CD8-positive, alpha-beta memory T cell (primary cell): ENCODE results near the gene C5. TPM values are rescaled to one million over a fixed set of nuclear protein-coding genes. Genes with fewer than 3 reads are reported as not detected.
A peak's percentile ranks its signal among the peaks of the same experiment; 100 is the strongest.

Source experiments
- CTCF ChIA-PET: fragments of 350-600 bp; sonication (Branson Sonifier 250); formaldehyde crosslinking; loops from one replicate; lab custom pipeline; 2021; ENCODE audit warnings: antibody characterized with exemption; lab: Charles Lee
- POLR2A ChIA-PET: fragments of 350-600 bp; sonication (Branson Sonifier 250); formaldehyde crosslinking; loops from one replicate; lab custom pipeline; 2021; ENCODE audit warnings: antibody characterized with exemption; lab: Charles Lee
- DNase-seq, 5 donors: peaks; one replicate each; pipeline versions ENCODE4 v3.0.0 to v3.0.0-alpha.2; 2020 to 2022; ENCODE audit warnings: mixed read lengths in 1 of 5
- H3K27ac ChIP-seq: one replicate; pipeline ENCODE4 v1.7.0; 2013; ENCODE audit warnings: low read depth, mild to moderate bottlenecking, low read length, moderate library complexity
- H3K27me3 ChIP-seq: 2 replicates; pipeline ENCODE4 v1.7.0; 2013; ENCODE audit warnings: low read length, mild to moderate bottlenecking; ENCODE audit not compliant: insufficient read depth, poor library complexity, severe bottlenecking
- H3K36me3 ChIP-seq: 2 replicates; pipeline ENCODE4 v1.7.0; 2013; ENCODE audit warnings: mild to moderate bottlenecking, low read length, moderate library complexity; ENCODE audit not compliant: insufficient read depth
- H3K4me1 ChIP-seq: 2 replicates; pipeline ENCODE4 v1.7.0; 2013; ENCODE audit warnings: mild to moderate bottlenecking, low read length, moderate library complexity; ENCODE audit not compliant: insufficient read depth
- H3K4me3 ChIP-seq: 2 replicates; pipeline ENCODE4 v1.7.0; 2013; ENCODE audit warnings: mild to moderate bottlenecking, low read length
- H3K9me3 ChIP-seq: 2 replicates; pipeline ENCODE4 v1.7.0; 2013; ENCODE audit warnings: mild to moderate bottlenecking, low read length
- H3K27ac Mint-ChIP-seq, 8 donors: one replicate each; pipeline ENCODE4 v1.8.0; 2020 to 2021; ENCODE audit warnings: mixed read lengths in 8 of 8, mild to moderate bottlenecking in 6 of 8, inconsistent platforms in 3 of 8, moderate library complexity in 3 of 8
- H3K27me3 Mint-ChIP-seq, 2 donors: one replicate each; pipeline ENCODE4 v1.8.0; 2020 to 2021; ENCODE audit warnings: mixed read lengths in 2 of 2, mild to moderate bottlenecking in 1 of 2, moderate library complexity in 1 of 2
- H3K36me3 Mint-ChIP-seq, 3 donors: one replicate each; pipeline ENCODE4 v1.8.0; 2020 to 2021; ENCODE audit warnings: mixed read lengths in 3 of 3, inconsistent platforms in 1 of 3, mild to moderate bottlenecking in 1 of 3
- H3K4me1 Mint-ChIP-seq, 3 donors: one replicate each; pipeline ENCODE4 v1.8.0; 2020 to 2021; ENCODE audit warnings: mixed read lengths in 3 of 3, inconsistent platforms in 1 of 3, mild to moderate bottlenecking in 1 of 3
- H3K4me3 Mint-ChIP-seq, 7 donors: one replicate each; pipeline ENCODE4 v1.8.0; 2020 to 2021; ENCODE audit warnings: mixed read lengths in 7 of 7, mild to moderate bottlenecking in 6 of 7, moderate library complexity in 4 of 7, inconsistent platforms in 2 of 7
- H3K9me3 Mint-ChIP-seq, 5 donors: one replicate each; pipeline ENCODE4 v1.8.0; 2020 to 2022; ENCODE audit warnings: mixed read lengths in 5 of 5, mild to moderate bottlenecking in 3 of 5, moderate library complexity in 2 of 5, inconsistent platforms in 1 of 5
- polyA plus RNA-seq: library from polyadenylated mRNA; unstranded; fragments of 300-500 nt; fragmentation: Illumina TruSeq; gene quantifications from one replicate; pipeline ENCODE4 v1.2.3, GENCODE V29; 2021
- total RNA-seq, 2 experiments: library from RNA; stranded (reverse); gene quantifications; one replicate each; pipeline ENCODE4 v1.2.3, GENCODE V29; 2021

Gene C5
- total and polyA plus RNA-seq, 3 experiments from 2014 or later = 1.1 to 1.3 TPM; not detected in 1

- Histone ChIP-seq H3K9me3 (no peaks in the 10 kb centered on the region), H3K27ac (no peak overlapping the region), H3K36me3 (no peaks in the 10 kb centered on the region), H3K27me3 (no peaks in the 10 kb centered on the region), H3K4me3 (no peak overlapping the region), H3K4me1 (peaks cover 5% of the 10 kb centered on the region)
- CTCF ChIA-PET = no interaction called here
- no peak overlapping the region for H3K4me3 Mint-ChIP-seq
- H3K9me3 Mint-ChIP-seq = peaks cover 0 to 7% (median 0%) of the 10 kb centered on the region in 5 donors
- peaks cover 18 to 37% (median 23%) of the 10 kb centered on the region in 3 donors for H3K4me1 Mint-ChIP-seq
- DNase-seq = no peak
- H3K36me3 Mint-ChIP-seq = peaks cover 0 to 4% (median 0%) of the 10 kb centered on the region in 3 donors
- no peak overlapping the region for H3K27ac Mint-ChIP-seq
- POLR2A ChIA-PET = interaction anchor here (0.8 kb wide), 1 partner anchor 313 kb away, joined by 3 read pairs; no protein-coding TSS in a partner anchor
- no peaks in the 10 kb centered on the region for H3K27me3 Mint-ChIP-seq
Measured at GRCh38 chr9:121067640-121068039, 17.6 kb upstream of the C5 start.

DNA sequence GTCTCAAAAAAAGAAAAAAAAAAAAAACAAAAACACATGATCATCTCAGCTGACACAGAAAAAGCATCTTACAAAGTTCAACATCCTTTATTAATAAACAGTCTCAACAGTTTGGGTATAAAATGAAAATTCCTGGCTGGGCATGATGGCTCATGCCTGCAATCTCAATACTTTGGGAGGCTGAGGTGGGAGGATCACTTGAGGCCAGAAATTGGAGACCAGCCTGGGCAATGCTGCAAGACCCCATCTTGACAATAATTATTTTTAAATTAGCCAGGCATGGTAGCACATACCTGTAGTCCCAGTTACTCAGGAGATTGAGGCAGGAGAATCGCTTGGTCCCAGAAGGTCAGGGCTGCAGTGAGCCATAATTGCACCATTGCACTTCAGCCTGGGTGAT is 16.8 kb upstream of the C5 start:
- no peak overlapping the region for H3K4me3 Mint-ChIP-seq
- no peak for DNase-seq
- CTCF ChIA-PET = interaction anchor here (1.9 kb wide), 1 partner anchor 311 kb away, joined by 4 read pairs; no protein-coding TSS in a partner anchor
- Histone ChIP-seq H3K27me3 (no peaks in the 10 kb centered on the region), H3K9me3 (no peaks in the 10 kb centered on the region), H3K4me1 (no peaks in the 10 kb centered on the region), H3K4me3 (no peak overlapping the region), H3K27ac (no peak overlapping the region), H3K36me3 (no peaks in the 10 kb centered on the region)
- H3K4me1 Mint-ChIP-seq = peaks cover 20 to 38% (median 23%) of the 10 kb centered on the region in 3 donors
- H3K27me3 Mint-ChIP-seq = no peaks in the 10 kb centered on the region
- peaks cover 0 to 7% (median 0%) of the 10 kb centered on the region in 5 donors for H3K9me3 Mint-ChIP-seq
- H3K36me3 Mint-ChIP-seq = peaks cover 0 to 4% (median 0%) of the 10 kb centered on the region in 3 donors
- H3K27ac Mint-ChIP-seq = peak overlapping the region in 1 of 8 donors; percentile 79
- POLR2A ChIA-PET = interaction anchor here (0.6 to 0.8 kb wide), 3 partner anchors 135 to 313 kb away, joined by 3 to 4 read pairs (median 4); partner anchors contain the start of genes PSMD5 and RAB14

- DNase-seq = peak in 4 of 5 donors; percentile 10 to 49 (median 45)
Measured at GRCh38 chr9:121059998-121060636, 10.0 kb upstream of the C5 start.

GRCh38 chr9:121059513-121059912 is 9.4 kb upstream of the C5 start:
- no peaks in the 10 kb centered on the region for H3K27me3 Mint-ChIP-seq
- Histone ChIP-seq H3K4me3 (no peak overlapping the region), H3K27me3 (no peaks in the 10 kb centered on the region), H3K9me3 (no peaks in the 10 kb centered on the region), H3K27ac (no peak overlapping the region), H3K36me3 (no peaks in the 10 kb centered on the region), H3K4me1 (no peaks in the 10 kb centered on the region)
- DNase-seq = no peak
- no peak overlapping the region for H3K27ac Mint-ChIP-seq
- peaks cover 0 to 11% (median 0%) of the 10 kb centered on the region in 3 donors for H3K36me3 Mint-ChIP-seq
- peaks cover 16 to 23% (median 17%) of the 10 kb centered on the region in 3 donors for H3K4me1 Mint-ChIP-seq
- CTCF ChIA-PET = interaction anchor here (0.9 to 3.6 kb wide), 22 partner anchors 8 to 317 kb away, joined by 3 to 49 read pairs (median 4); partner anchors contain the start of genes C5, CNTRL and FBXW2
- POLR2A ChIA-PET = no interaction called here
- no peak overlapping the region for H3K4me3 Mint-ChIP-seq
- H3K9me3 Mint-ChIP-seq = peaks cover 4 to 9% (median 7%) of the 10 kb centered on the region in 5 donors

More at GRCh38 chr9:121059998-121060636, 10.0 kb upstream of the C5 start:
- CTCF ChIA-PET = interaction anchor here (0.7 to 3.6 kb wide), 26 partner anchors 8 to 318 kb away, joined by 3 to 49 read pairs (median 3); partner anchors contain the start of genes C5, CNTRL and FBXW2
- Mint-ChIP-seq H3K27me3 (no peaks in the 10 kb centered on the region), H3K4me3 (no peak overlapping the region), H3K27ac (no peak overlapping the region), H3K9me3 (peaks cover 4 to 9% (median 7%) of the 10 kb centered on the region in 5 donors), H3K36me3 (peaks cover 0 to 8% (median 0%) of the 10 kb centered on the region in 3 donors), H3K4me1 (peaks cover 16 to 23% (median 17%) of the 10 kb centered on the region in 3 donors)
- H3K27me3 ChIP-seq = no peaks in the 10 kb centered on the region
- no peak overlapping the region for H3K4me3 ChIP-seq
- no peaks in the 10 kb centered on the region for H3K36me3 ChIP-seq
- no peak overlapping the region for H3K27ac ChIP-seq
- H3K4me1 ChIP-seq = no peaks in the 10 kb centered on the region
- POLR2A ChIA-PET = interaction anchor here (0.7 kb wide), 1 partner anchor 287 kb away, joined by 3 read pairs; no protein-coding TSS in a partner anchor
- no peaks in the 10 kb centered on the region for H3K9me3 ChIP-seq

DNA sequence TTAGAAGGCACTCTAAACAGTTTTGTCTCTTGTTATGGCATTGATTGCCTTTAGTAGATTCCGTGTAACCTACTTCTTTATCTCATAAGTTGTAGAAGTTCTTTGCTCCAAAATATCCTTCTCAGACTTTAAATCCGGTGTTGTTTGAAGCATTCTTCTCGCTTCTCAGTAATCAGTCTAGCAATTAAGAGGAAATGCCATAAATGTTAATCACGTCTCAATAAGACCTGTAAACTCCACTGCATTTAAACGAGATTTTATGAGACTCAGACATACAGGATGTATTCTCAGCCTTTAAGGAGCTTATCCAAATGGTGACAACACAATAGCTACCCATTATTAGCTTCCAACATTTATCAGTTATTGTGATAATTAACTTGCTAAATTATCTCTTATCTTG is 7.7 kb upstream of the C5 start:
- Mint-ChIP-seq H3K27ac (no peak overlapping the region), H3K27me3 (no peaks in the 10 kb centered on the region), H3K9me3 (peaks cover 4 to 9% (median 7%) of the 10 kb centered on the region in 5 donors), H3K4me1 (peaks cover 11 to 16% (median 13%) of the 10 kb centered on the region in 3 donors), H3K36me3 (peaks cover 0 to 11% (median 0%) of the 10 kb centered on the region in 3 donors), H3K4me3 (no peak overlapping the region)
- Histone ChIP-seq H3K27ac (no peak overlapping the region), H3K4me1 (no peaks in the 10 kb centered on the region), H3K4me3 (no peak overlapping the region), H3K36me3 (no peaks in the 10 kb centered on the region), H3K27me3 (no peaks in the 10 kb centered on the region), H3K9me3 (no peaks in the 10 kb centered on the region)
- ChIA-PET POLR2A (no interaction called here), CTCF (interaction anchor here (0.7 to 3.2 kb wide), 3 partner anchors 14 to 302 kb away, joined by 3 to 24 read pairs (median 15); no protein-coding TSS in a partner anchor)
- DNase-seq = no peak

- Mint-ChIP-seq H3K27ac (no peak overlapping the region), H3K4me3 (no peak overlapping the region), H3K9me3 (peaks cover 4 to 9% (median 7%) of the 10 kb centered on the region in 5 donors), H3K27me3 (no peaks in the 10 kb centered on the region), H3K4me1 (peaks cover 2 to 6% (median 4%) of the 10 kb centered on the region in 3 donors), H3K36me3 (peaks cover 0 to 11% (median 0%) of the 10 kb centered on the region in 3 donors)
- ChIA-PET CTCF (interaction anchor here (1.0 to 1.3 kb wide), 3 partner anchors 9 to 300 kb away, joined by 3 to 4 read pairs (median 3); no protein-coding TSS in a partner anchor), POLR2A (no interaction called here)
- no peaks in the 10 kb centered on the region for H3K27me3 ChIP-seq
- H3K9me3 ChIP-seq = no peaks in the 10 kb centered on the region
- no peak overlapping the region for H3K4me3 ChIP-seq
- H3K27ac ChIP-seq = no peak overlapping the region
- no peaks in the 10 kb centered on the region for H3K36me3 ChIP-seq
- no peak for DNase-seq
- no peaks in the 10 kb centered on the region for H3K4me1 ChIP-seq
Measured at GRCh38 chr9:121055642-121056143, 5.6 kb upstream of the C5 start.

- CTCF ChIA-PET = no interaction called here
Measured at GRCh38 chr9:121053544-121053943, 3.5 kb upstream of the C5 start.

More at GRCh38 chr9:121053544-121053943, 3.5 kb upstream of the C5 start:
- no peak for DNase-seq
- no peaks in the 10 kb centered on the region for H3K4me1 ChIP-seq
- H3K27ac ChIP-seq = no peak overlapping the region
- H3K36me3 ChIP-seq = no peaks in the 10 kb centered on the region
- H3K9me3 ChIP-seq = no peaks in the 10 kb centered on the region
- no peaks in the 10 kb centered on the region for H3K4me1 Mint-ChIP-seq
- no peak overlapping the region for H3K4me3 Mint-ChIP-seq
- POLR2A ChIA-PET = no interaction called here
- H3K27me3 Mint-ChIP-seq = no peaks in the 10 kb centered on the region
- H3K9me3 Mint-ChIP-seq = peaks cover 4 to 9% (median 7%) of the 10 kb centered on the region in 5 donors
- H3K4me3 ChIP-seq = no peak overlapping the region
- no peaks in the 10 kb centered on the region for H3K27me3 ChIP-seq
- H3K36me3 Mint-ChIP-seq = peaks cover 0 to 11% (median 0%) of the 10 kb centered on the region in 3 donors
- no peak overlapping the region for H3K27ac Mint-ChIP-seq
